ENCODE measurements around the gene SDC3. TPM values are rescaled to one million over a fixed set of nuclear protein-coding genes. Genes with fewer than 3 reads are reported as not detected.

The SDC3 gene
- polyA plus RNA-seq, 3 donors, result 0.05 to 1.2 (median 0.12) TPM

- Histone ChIP-seq H3K9ac (ENCODE audit: insufficient read depth, low read length, poor library complexity, severe bottlenecking) (no peak overlapping the region), H4K20me1 (ENCODE audit: insufficient read depth, low read length) (peaks cover 7% of the 10 kb centered on the region), H3K27ac (ENCODE audit: low read depth in 1 of 2, low read length in 2 of 2) (no peak overlapping the region), H3K4me2 (replicated peaks; ENCODE audit: extremely low read depth, low read length, poor library complexity, severe bottlenecking) (no peak overlapping the region), H3K9me3 (replicated peaks in 1 of 2; ENCODE audit: control insufficient read depth in 1 of 2, insufficient read depth in 1 of 2, low read length in 2 of 2) (peaks cover 0 to 3% of the 10 kb centered on the region in 2 donors), H2AFZ (ENCODE audit: insufficient read depth, low read depth, low read length, poor library complexity, severe bottlenecking) (no peak overlapping the region), H3K4me1 (ENCODE audit: control insufficient read depth in 1 of 2, insufficient read depth in 2 of 2, low read length in 2 of 2) (peaks cover 19 to 20% of the 10 kb centered on the region in 2 donors), H3K36me3 (replicated peaks in 1 of 2; ENCODE audit: control insufficient read depth in 1 of 2, insufficient read depth in 2 of 2, low read length in 2 of 2) (no peaks in the 10 kb centered on the region), H3K4me3 (replicated peaks in 1 of 3; ENCODE audit: low read depth in 2 of 3, low read length in 3 of 3) (no peak overlapping the region), H3K79me2 (ENCODE audit: insufficient read depth, low read length) (no peaks in the 10 kb centered on the region), H3K27me3 (ENCODE audit: control insufficient read depth in 2 of 2, insufficient read depth in 2 of 2, low read length in 2 of 2) (peaks cover 14 to 69% of the 10 kb centered on the region in 2 donors)
- Mint-ChIP-seq H3K9me3 (peaks cover 0 to 14% (median 7%) of the 10 kb centered on the region in 7 donors), H3K4me1 (peaks cover 26% of the 10 kb centered on the region), H3K36me3 (peaks cover 7 to 10% of the 10 kb centered on the region in 2 donors), H3K4me3 (peak overlapping the region in 1 of 2 donors; percentile 50), H3K27ac (no peak overlapping the region), H3K27me3 (ENCODE audit: low read depth in 3 of 3) (peaks cover 52 to 78% (median 68%) of the 10 kb centered on the region in 3 donors)
- intact Hi-C loops (cut with micrococcal nuclease), result no loop called here
- WGBS (ENCODE audit: insufficient coverage), result no CpG with 5 or more reads among the region's 1 CpG
- DNase-seq, result no peak
- TF ChIP-seq CTCF (IDR thresholded peaks at IDR 0.05), result no peak
Observed at GRCh38 chr1:30904962-30905335, 3.6 kb downstream of the SDC3 start.

- peaks cover 49 to 76% (median 64%) of the 10 kb centered on the region in 3 donors for H3K27me3 Mint-ChIP-seq (ENCODE audit: low read depth in 3 of 3)
- peaks cover 21% of the 10 kb centered on the region for H3K4me1 Mint-ChIP-seq
- peaks cover 0 to 11% (median 7%) of the 10 kb centered on the region in 7 donors for H3K9me3 Mint-ChIP-seq
- H3K36me3 Mint-ChIP-seq, result peaks cover 7% of the 10 kb centered on the region in 2 donors
- Histone ChIP-seq H4K20me1 (ENCODE audit: insufficient read depth, low read length) (peaks cover 7% of the 10 kb centered on the region), H3K27me3 (ENCODE audit: control insufficient read depth in 2 of 2, insufficient read depth in 2 of 2, low read length in 2 of 2) (peaks cover 14 to 64% of the 10 kb centered on the region in 2 donors), H3K4me2 (replicated peaks; ENCODE audit: extremely low read depth, low read length, poor library complexity, severe bottlenecking) (no peak overlapping the region), H3K4me1 (ENCODE audit: control insufficient read depth in 1 of 2, insufficient read depth in 2 of 2, low read length in 2 of 2) (peaks cover 13 to 14% of the 10 kb centered on the region in 2 donors), H3K36me3 (replicated peaks in 1 of 2; ENCODE audit: control insufficient read depth in 1 of 2, insufficient read depth in 2 of 2, low read length in 2 of 2) (no peaks in the 10 kb centered on the region), H3K9me3 (replicated peaks in 1 of 2; ENCODE audit: control insufficient read depth in 1 of 2, insufficient read depth in 1 of 2, low read length in 2 of 2) (peaks cover 0 to 3% of the 10 kb centered on the region in 2 donors), H3K79me2 (ENCODE audit: insufficient read depth, low read length) (no peaks in the 10 kb centered on the region), H2AFZ (ENCODE audit: insufficient read depth, low read depth, low read length, poor library complexity, severe bottlenecking) (no peak overlapping the region), H3K9ac (ENCODE audit: insufficient read depth, low read length, poor library complexity, severe bottlenecking) (no peak overlapping the region), H3K27ac (ENCODE audit: low read depth in 1 of 2, low read length in 2 of 2) (no peak overlapping the region), H3K4me3 (replicated peaks in 1 of 3; ENCODE audit: low read depth in 2 of 3, low read length in 3 of 3) (no peak overlapping the region)
- TF ChIP-seq CTCF (IDR thresholded peaks at IDR 0.05), result no peak
- intact Hi-C loops (cut with micrococcal nuclease), result no loop called here
- H3K27ac Mint-ChIP-seq, result peak overlapping the region in 1 of 7 donors; percentile 4
- DNase-seq, result no peak
- peak overlapping the region in 1 of 2 donors; percentile 50 for H3K4me3 Mint-ChIP-seq
- WGBS (ENCODE audit: insufficient coverage), result 90% methylated on average over 3 of the region's 11 CpGs
Observed at GRCh38 chr1:30904191-30904961, 4.2 kb downstream of the SDC3 start.

All from CD14-positive monocyte (primary cell).